ENCODE measurements around the gene TENM4.

The TENM4 gene

GRCh38 chr11:78940500-78941225 is 500.2 kb downstream of the TENM4 start:
- H3K27ac ChIP-seq = no peak overlapping the region
- no peak overlapping the region for H3K4me3 ChIP-seq
- DNase-seq (ENCODE audit: low spot score) = no peak
- TF ChIP-seq, protein P1, sequence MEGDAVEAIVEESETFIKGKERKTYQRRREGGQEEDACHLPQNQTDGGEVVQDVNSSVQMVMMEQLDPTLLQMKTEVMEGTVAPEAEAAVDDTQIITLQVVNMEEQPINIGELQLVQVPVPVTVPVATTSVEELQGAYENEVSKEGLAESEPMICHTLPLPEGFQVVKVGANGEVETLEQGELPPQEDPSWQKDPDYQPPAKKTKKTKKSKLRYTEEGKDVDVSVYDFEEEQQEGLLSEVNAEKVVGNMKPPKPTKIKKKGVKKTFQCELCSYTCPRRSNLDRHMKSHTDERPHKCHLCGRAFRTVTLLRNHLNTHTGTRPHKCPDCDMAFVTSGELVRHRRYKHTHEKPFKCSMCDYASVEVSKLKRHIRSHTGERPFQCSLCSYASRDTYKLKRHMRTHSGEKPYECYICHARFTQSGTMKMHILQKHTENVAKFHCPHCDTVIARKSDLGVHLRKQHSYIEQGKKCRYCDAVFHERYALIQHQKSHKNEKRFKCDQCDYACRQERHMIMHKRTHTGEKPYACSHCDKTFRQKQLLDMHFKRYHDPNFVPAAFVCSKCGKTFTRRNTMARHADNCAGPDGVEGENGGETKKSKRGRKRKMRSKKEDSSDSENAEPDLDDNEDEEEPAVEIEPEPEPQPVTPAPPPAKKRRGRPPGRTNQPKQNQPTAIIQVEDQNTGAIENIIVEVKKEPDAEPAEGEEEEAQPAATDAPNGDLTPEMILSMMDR (IDR thresholded peaks at IDR 0.05) = no peak

DNA sequence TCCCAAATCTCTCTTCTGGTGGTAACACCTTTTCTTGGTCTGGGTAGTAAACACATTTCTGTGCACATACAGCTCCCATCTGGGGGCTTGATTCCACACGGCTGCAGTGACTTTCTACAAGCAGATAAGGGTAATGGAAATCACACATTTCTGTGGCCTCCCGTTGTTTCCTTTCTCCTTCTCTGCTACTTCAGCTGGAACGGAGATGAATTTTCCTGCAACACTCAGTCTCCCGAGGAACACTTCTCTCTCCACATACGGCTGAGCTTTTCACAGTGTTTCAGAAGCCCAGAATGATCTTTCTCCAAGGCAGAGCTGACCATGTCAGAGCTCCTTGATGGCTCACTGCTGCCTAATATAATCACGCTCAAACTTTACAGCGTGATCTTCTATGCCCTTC is 501.9 kb downstream of the TENM4 start:
- no peak for DNase-seq (ENCODE audit: low spot score)
- no peak overlapping the region for H3K4me3 ChIP-seq
- TF ChIP-seq, protein P1 (IDR thresholded peaks at IDR 0.05) = no peak
- no peak overlapping the region for H3K27ac ChIP-seq

- DNase-seq (ENCODE audit: low spot score) = no peak
- Histone ChIP-seq H3K27ac (no peak overlapping the region), H3K4me3 (no peak overlapping the region)
- TF ChIP-seq, protein P1 (IDR thresholded peaks at IDR 0.05) = no peak
Measured at GRCh38 chr11:78938036-78938435, 502.8 kb downstream of the TENM4 start.

DNA sequence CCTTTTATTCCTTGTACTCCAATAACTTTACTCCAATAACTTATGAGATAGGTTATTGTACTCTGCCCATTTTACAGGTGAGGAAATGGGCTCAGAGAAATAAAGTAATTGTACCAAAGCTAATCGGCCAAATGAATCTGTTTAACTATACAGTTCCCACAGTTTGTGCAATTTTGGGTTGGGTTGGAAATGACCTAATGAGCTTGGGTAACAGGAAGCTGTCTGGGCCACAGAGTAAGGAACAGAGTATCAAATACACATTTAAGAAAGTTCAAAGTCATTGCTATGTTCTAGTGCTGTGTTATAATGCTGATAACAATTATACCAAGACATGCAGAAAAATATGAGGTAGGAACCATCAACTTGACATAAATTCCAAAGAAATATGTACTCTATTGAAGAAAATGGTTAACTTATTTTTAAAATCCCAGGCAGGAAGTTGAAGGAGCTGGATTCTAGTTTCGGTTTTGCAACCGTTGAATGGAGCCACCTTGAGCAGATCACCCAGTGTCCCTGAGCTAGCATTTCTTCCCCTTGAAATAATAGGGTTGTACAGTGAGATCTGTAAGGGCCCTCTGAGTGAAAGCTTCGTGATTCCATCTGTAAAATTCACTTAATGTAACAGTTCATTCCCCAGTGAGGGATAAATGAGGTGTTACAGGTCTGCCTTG is 505.3 kb downstream of the TENM4 start:
- no peak for DNase-seq (ENCODE audit: low spot score)
- TF ChIP-seq, protein P1 (IDR thresholded peaks at IDR 0.05) = no peak
- H3K4me3 ChIP-seq = no peak overlapping the region
- no peak overlapping the region for H3K27ac ChIP-seq

DNA sequence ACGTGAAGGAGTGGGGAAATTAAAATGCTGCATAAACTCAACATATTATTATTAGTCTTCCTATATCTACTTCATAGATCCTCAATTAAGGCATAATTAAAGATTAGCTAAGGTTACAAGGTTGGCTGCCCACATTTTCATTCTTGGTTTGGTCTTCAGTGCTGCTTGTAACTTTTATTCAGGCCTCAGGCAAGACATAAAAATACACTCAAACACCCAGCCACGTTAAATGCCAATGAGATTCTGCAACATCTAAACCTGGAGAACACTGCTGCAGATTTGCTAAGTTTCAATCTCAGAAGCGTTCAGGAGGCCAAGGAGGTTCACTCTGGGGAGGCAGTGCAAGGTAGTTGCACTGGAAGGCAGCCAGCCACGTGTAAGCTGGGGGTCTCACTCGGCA is 507.5 kb downstream of the TENM4 start:
- no peak overlapping the region for H3K27ac ChIP-seq
- H3K4me3 ChIP-seq = no peak overlapping the region
- TF ChIP-seq, protein P1 (IDR thresholded peaks at IDR 0.05) = no peak
- DNase-seq (ENCODE audit: low spot score) = no peak

- Histone ChIP-seq H3K4me3 (no peak overlapping the region), H3K27ac (no peak overlapping the region)
- TF ChIP-seq, protein P1 (IDR thresholded peaks at IDR 0.05) = no peak
- no peak for DNase-seq (ENCODE audit: low spot score)
Measured at GRCh38 chr11:78932757-78933156, 508.1 kb downstream of the TENM4 start.

- TF ChIP-seq, protein P1 (IDR thresholded peaks at IDR 0.05) = no peak
- no peak overlapping the region for H3K27ac ChIP-seq
- no peak for DNase-seq (ENCODE audit: low spot score)
- H3K4me3 ChIP-seq = no peak overlapping the region
Measured at GRCh38 chr11:78931891-78932290, 508.9 kb downstream of the TENM4 start.
